Astrocyte (in vitro differentiated cells and primary cell): ENCODE measurements around the gene RELN. TPM values are rescaled to one million over a fixed set of nuclear protein-coding genes. Genes with fewer than 3 reads are reported as not detected.

ENCODE experiments used
- DNase-seq: peaks from one replicate; pipeline ENCODE4 v3.0.0-alpha.2; 2010; ENCODE audit warnings: low read depth
- FAIRE-seq: peaks from 2 replicates; lab custom pipeline; 2011; peaks lifted over from hg19 to GRCh38; lab: Jason Lieb, UNC
- H2AFZ ChIP-seq: 2 replicates; pipeline ENCODE4 v1.6.0; 2012; ENCODE audit warnings: low read depth, low read length, inconsistent platforms
- H3K27ac ChIP-seq: 2 replicates; pipeline ENCODE4 v1.5.1; 2011; ENCODE audit warnings: low read depth, low read length, inconsistent platforms
- H3K27me3 ChIP-seq: 2 replicates; pipeline ENCODE4 v1.6.0; 2011; ENCODE audit warnings: low read length, inconsistent platforms; ENCODE audit not compliant: insufficient read depth
- H3K36me3 ChIP-seq: 2 replicates; pipeline ENCODE4 v1.5.1; 2011; ENCODE audit warnings: low read length, inconsistent platforms; ENCODE audit not compliant: insufficient read depth
- H3K4me1 ChIP-seq: 2 replicates; pipeline ENCODE4 v1.5.1; 2011; ENCODE audit warnings: low read length, inconsistent platforms; ENCODE audit not compliant: insufficient read depth
- H3K4me2 ChIP-seq: 2 replicates; pipeline ENCODE4 v1.6.0; 2012; ENCODE audit warnings: low read length, inconsistent platforms
- H3K4me3 ChIP-seq: 2 replicates; pipeline ENCODE4 v1.5.1; 2011; ENCODE audit warnings: low read depth, mild to moderate bottlenecking, low read length, inconsistent platforms; ENCODE audit not compliant: insufficient read depth
- H3K79me2 ChIP-seq: 2 replicates; pipeline ENCODE4 v1.6.0; 2012; ENCODE audit warnings: mild to moderate bottlenecking, low read length, inconsistent platforms; ENCODE audit not compliant: insufficient read depth
- H3K9ac ChIP-seq: 2 replicates; pipeline ENCODE4 v1.6.0; 2012; ENCODE audit warnings: mild to moderate bottlenecking, low read length, inconsistent platforms
- H3K9me3 ChIP-seq: 2 replicates; pipeline ENCODE4 v1.5.1; 2012; ENCODE audit warnings: low read depth, mild to moderate bottlenecking, low read length, inconsistent platforms; ENCODE audit not compliant: insufficient read depth
- H4K20me1 ChIP-seq: 2 replicates; pipeline ENCODE4 v1.6.0; 2012; ENCODE audit warnings: low read length, inconsistent platforms; ENCODE audit not compliant: insufficient read depth
- H3K27ac Mint-ChIP-seq: one replicate; pipeline ENCODE4 v1.8.0; 2021; ENCODE audit warnings: mild to moderate bottlenecking, mixed read lengths; ENCODE audit not compliant: unreplicated experiment
- H3K27me3 Mint-ChIP-seq: one replicate; pipeline ENCODE4 v1.8.0; 2021; ENCODE audit warnings: low read depth, mixed read lengths; ENCODE audit not compliant: unreplicated experiment
- H3K36me3 Mint-ChIP-seq: one replicate; pipeline ENCODE4 v1.8.0; 2021; ENCODE audit warnings: low read depth, mixed read lengths; ENCODE audit not compliant: unreplicated experiment
- H3K4me1 Mint-ChIP-seq: one replicate; pipeline ENCODE4 v1.8.0; 2021; ENCODE audit warnings: low read depth, mixed read lengths; ENCODE audit not compliant: unreplicated experiment
- H3K4me3 Mint-ChIP-seq: one replicate; pipeline ENCODE4 v1.8.0; 2021; ENCODE audit warnings: mild to moderate bottlenecking, moderate library complexity, mixed read lengths; ENCODE audit not compliant: unreplicated experiment
- H3K9me3 Mint-ChIP-seq: one replicate; pipeline ENCODE4 v1.8.0; 2021; ENCODE audit warnings: mild to moderate bottlenecking, mixed read lengths; ENCODE audit not compliant: unreplicated experiment
- CTCF ChIP-seq: IDR thresholded peaks from 2 replicates; pipeline ENCODE4 v1.5.1; 2011; ENCODE audit warnings: low read depth, mild to moderate bottlenecking, inconsistent platforms, low read length, moderate library complexity; ENCODE audit not compliant: insufficient read depth
- EZH2 ChIP-seq: IDR thresholded peaks from 2 replicates; pipeline ENCODE4 v1.6.1; 2012; ENCODE audit warnings: mild to moderate bottlenecking, low read length, inconsistent platforms; ENCODE audit not compliant: insufficient read depth
- total RNA-seq: library from RNA; stranded (reverse); gene quantifications from 2 replicates; pipeline ENCODE4 v1.2.1, GENCODE V29; 2021

Gene RELN
- total RNA-seq, 1 donor from 2014 or later, result 0.98 TPM

- Histone ChIP-seq H4K20me1 (no peaks in the 10 kb centered on the region), H3K9ac (no peak overlapping the region), H3K4me3 (no peak overlapping the region), H2AFZ (no peak overlapping the region), H3K36me3 (no peaks in the 10 kb centered on the region), H3K4me2 (no peak overlapping the region), H3K9me3 (no peaks in the 10 kb centered on the region), H3K27ac (no peak overlapping the region), H3K79me2 (no peaks in the 10 kb centered on the region), H3K27me3 (no peaks in the 10 kb centered on the region), H3K4me1 (no peaks in the 10 kb centered on the region)
- Mint-ChIP-seq H3K4me3 (no peak overlapping the region), H3K27ac (no peak overlapping the region), H3K4me1 (no peaks in the 10 kb centered on the region), H3K27me3 (peaks cover 8% of the 10 kb centered on the region), H3K36me3 (no peaks in the 10 kb centered on the region), H3K9me3 (no peaks in the 10 kb centered on the region)
- FAIRE-seq, result no peak
- no peak for DNase-seq
- TF ChIP-seq EZH2 (no peak), CTCF (no peak)
Measured at GRCh38 chr7:103810112-103810744, 179.2 kb downstream of the RELN start.

GRCh38 chr7:103809229-103809994 lies 180.0 kb downstream of the RELN start:
- Histone ChIP-seq H4K20me1 (no peaks in the 10 kb centered on the region), H3K9ac (no peak overlapping the region), H2AFZ (no peak overlapping the region), H3K9me3 (no peaks in the 10 kb centered on the region), H3K4me2 (no peak overlapping the region), H3K36me3 (no peaks in the 10 kb centered on the region), H3K27ac (no peak overlapping the region), H3K4me3 (no peak overlapping the region), H3K4me1 (no peaks in the 10 kb centered on the region), H3K27me3 (no peaks in the 10 kb centered on the region), H3K79me2 (no peaks in the 10 kb centered on the region)
- Mint-ChIP-seq H3K4me1 (no peaks in the 10 kb centered on the region), H3K27me3 (peaks cover 8% of the 10 kb centered on the region), H3K27ac (no peak overlapping the region), H3K36me3 (no peaks in the 10 kb centered on the region), H3K9me3 (no peaks in the 10 kb centered on the region), H3K4me3 (no peak overlapping the region)
- no peak for DNase-seq
- no peak for TF ChIP-seq EZH2
- TF ChIP-seq CTCF, result no peak
- FAIRE-seq, result no peak

- DNase-seq (no peak), FAIRE-seq (peak; percentile 23)
- Mint-ChIP-seq H3K36me3 (no peaks in the 10 kb centered on the region), H3K4me3 (no peak overlapping the region), H3K9me3 (no peaks in the 10 kb centered on the region), H3K27me3 (no peaks in the 10 kb centered on the region), H3K4me1 (no peaks in the 10 kb centered on the region), H3K27ac (no peak overlapping the region)
- no peak overlapping the region for H3K4me2 ChIP-seq
- H3K27ac ChIP-seq, result no peak overlapping the region
- no peak overlapping the region for H2AFZ ChIP-seq
- TF ChIP-seq EZH2 (no peak), CTCF (no peak)
- H3K9me3 ChIP-seq, result no peaks in the 10 kb centered on the region
- no peaks in the 10 kb centered on the region for H3K36me3 ChIP-seq
- H3K4me1 ChIP-seq, result no peaks in the 10 kb centered on the region
- H3K4me3 ChIP-seq, result no peak overlapping the region
- H3K79me2 ChIP-seq, result no peaks in the 10 kb centered on the region
- no peak overlapping the region for H3K9ac ChIP-seq
- H3K27me3 ChIP-seq, result no peaks in the 10 kb centered on the region
- H4K20me1 ChIP-seq, result no peaks in the 10 kb centered on the region
Measured at GRCh38 chr7:103805346-103805745, 184.1 kb downstream of the RELN start.
